GM12801 (cell line): ENCODE results near the gene ROGDI.

Experiments
- TF ChIP-seq, protein P1 (sequence below): IDR thresholded peaks from one replicate; pipeline ENCODE4 v1.5.1; 2011; ENCODE audit warnings: control low read depth; ENCODE audit not compliant: insufficient read length; ENCODE audit errors: extremely low read depth

Gene ROGDI

DNA sequence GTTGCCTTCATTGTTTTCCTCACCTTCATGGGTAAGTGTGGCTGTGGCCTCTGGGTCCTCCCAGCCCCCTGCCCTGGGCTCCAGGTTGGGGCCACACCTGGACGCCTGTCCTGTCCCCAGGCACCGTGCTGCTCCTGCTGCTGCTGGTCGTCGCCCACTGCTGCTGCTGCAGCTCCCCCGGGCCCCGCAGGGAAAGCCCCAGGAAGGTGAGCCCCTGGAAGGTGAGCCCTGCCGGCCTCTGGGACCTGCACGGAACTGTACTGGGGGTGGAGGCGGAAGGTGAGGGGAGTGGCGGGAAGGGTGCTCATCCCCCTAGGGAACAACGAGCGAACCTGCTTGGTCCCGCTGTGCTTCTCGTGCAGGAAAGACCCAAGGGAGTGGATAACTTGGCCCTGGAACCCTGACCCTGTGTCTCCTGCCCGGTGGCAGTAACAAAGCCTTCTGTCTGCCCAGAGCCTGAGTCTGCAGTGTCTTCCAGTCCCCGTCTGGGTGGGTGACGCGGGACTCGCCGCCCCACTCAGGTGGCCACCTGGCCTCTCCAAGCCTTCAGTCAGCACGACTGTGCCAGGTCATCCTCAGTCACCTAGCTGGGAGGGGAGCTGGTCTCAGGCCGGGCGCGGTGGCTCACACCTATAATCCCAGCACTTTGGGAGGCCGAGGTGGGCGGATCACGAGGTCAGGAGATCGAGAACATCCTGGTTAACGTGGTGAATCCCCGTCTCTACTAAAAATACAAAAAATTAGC is 6.4 kb downstream of the ROGDI start:
- TF ChIP-seq, protein P1, sequence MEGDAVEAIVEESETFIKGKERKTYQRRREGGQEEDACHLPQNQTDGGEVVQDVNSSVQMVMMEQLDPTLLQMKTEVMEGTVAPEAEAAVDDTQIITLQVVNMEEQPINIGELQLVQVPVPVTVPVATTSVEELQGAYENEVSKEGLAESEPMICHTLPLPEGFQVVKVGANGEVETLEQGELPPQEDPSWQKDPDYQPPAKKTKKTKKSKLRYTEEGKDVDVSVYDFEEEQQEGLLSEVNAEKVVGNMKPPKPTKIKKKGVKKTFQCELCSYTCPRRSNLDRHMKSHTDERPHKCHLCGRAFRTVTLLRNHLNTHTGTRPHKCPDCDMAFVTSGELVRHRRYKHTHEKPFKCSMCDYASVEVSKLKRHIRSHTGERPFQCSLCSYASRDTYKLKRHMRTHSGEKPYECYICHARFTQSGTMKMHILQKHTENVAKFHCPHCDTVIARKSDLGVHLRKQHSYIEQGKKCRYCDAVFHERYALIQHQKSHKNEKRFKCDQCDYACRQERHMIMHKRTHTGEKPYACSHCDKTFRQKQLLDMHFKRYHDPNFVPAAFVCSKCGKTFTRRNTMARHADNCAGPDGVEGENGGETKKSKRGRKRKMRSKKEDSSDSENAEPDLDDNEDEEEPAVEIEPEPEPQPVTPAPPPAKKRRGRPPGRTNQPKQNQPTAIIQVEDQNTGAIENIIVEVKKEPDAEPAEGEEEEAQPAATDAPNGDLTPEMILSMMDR, result no peak

DNA sequence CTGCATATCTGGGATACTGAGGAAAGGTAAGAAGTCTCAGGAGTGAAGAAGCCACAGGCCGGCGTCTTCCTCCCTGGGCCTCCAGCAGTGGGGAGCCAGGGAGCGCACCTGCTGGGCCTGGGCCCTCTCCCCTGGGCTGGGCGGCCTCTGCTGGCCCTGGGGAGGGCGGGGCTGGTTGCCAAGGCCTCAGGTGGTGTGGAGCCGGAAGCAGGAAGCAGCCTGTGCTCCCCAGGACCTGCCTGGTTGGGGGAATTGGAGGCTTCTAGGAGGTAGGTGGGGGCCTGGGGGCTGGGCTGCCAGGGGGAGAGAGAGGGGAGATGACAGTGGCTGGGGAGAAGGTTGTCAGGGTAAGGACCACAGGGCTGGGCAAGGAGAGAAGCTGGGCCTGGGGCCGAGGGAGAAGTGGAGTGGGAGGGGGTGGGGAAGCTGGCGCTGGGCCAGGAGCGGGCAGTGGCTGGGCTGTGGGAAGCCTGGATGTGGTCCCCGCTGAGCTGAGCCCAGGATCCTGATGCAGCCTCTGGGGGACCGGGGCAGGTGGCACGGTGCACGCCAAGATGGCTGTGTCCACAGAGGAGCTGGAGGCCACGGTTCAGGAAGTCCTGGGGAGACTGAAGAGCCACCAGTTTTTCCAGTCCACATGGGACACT is 7.1 kb downstream of the ROGDI start, which contains the start of gene SMIM22:
Gene SMIM22, plus strand, starts transcription at position 189 of the 647 bp plus-strand sequence. Its CDS starts 366 bp downstream, at position 555.
- TF ChIP-seq, protein P1, result no peak

DNA sequence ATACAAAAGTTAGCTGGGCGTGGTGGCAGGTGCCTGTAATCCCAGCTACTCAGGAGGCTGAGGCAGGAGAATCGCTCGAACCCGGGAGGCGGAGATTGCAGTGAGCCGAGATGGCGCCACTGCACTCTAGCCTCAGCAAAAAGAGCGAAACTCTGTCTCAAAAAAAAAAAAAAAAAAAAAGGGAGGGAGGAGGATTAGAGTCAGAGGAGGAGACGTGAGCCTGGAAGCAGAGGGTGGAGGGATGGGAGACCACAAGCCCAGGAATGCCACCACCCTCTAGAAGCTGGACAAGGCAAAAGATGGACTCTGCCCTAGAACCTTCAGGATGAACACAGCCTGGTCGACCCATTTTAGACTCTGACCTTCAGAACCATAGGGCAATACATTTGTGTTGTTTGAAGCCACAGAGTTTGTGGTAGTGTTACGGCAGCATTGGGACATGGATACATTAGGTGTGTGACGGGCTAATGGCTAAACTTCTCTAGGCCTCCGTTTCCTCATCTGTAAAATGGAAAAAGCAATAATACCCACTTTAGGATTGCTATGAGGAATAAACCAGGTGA is 9.4 kb downstream of the ROGDI start:
- TF ChIP-seq, protein P1, result no peak

DNA sequence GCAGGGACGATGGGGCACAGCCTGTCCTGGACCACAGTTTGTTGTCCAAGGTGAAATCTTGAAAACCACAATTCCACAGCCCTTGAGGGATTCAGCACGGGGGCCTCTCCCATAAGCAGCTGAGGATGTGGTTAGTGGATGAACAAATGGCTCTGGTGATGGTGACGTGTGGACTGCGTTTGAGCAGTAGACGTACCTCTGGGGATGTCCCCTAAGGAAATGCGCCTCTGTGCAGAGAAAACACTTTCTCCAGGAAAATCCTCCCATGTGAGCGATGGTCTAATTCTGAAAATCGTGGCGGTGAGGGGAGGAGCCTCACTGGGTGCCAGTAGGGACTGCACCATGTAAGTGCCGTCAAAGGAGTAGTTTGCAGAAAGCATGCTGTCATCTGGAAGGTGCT is 11.6 kb downstream of the ROGDI start:
- TF ChIP-seq, protein P1, result no peak

DNA sequence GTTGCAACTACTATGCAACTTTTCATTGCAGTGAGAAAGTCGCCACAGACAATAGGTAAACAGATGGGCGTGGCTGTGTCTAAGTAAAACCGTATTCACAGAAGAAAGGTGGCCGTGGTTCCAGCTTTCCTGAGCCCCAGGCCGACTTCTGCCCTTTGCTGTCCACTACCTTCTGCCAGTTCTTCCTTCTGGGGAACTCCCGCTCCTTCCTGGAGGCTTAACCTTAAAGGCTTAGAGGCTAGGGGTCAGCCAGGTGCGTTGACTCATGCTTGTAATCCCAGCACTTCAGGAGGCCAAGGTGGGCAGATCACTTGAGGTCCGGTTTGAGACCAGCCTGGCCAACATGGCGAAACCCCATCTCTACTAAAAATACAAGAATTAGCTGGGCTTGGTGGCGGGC is 12.2 kb downstream of the ROGDI start:
- TF ChIP-seq, protein P1, result no peak

DNA sequence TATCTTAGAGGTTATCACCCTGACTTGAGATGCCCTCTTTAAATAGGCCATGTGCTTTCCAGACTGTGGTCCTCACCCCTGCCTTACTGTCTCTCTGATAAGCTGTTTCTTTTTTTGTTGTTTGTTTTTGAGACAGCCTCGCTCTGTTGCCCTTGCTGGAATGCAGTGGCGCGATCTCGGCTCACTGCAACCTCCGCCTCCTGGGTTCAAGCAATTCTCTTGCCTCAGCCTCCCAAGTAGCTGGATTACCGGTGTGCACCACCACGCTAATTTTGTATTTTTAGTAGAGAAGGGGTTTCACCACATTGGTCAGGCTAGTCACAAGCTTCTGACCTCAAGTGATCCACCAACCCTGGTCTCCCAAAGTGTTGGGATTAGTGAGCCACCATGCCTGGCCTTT is 13.5 kb downstream of the ROGDI start:
- TF ChIP-seq, protein P1, result no peak

DNA sequence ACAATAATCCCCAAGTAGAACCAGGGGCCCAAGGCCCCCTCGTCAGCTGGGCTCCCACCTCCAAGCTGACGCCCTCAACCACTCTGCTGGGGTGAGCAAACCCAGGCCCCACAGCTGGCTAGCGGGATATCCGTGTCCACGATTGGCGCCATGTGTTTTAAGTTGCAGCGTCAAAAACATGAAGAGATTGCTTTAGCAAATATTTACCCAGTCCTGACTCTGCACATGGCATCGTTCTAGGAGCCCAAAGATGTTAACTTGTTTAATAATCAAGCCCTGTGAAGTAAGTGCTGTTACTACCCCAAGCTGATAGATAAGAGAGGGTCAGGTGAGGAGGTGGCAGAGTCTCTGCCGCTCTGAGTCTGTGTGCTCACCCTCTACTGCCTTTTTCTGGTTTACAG is 13.9 kb downstream of the ROGDI start:
- TF ChIP-seq, protein P1, result no peak
